Measurements from ENCODE around the gene CNTNAP5. TPM values are rescaled to one million over a fixed set of nuclear protein-coding genes. Genes with fewer than 3 reads are reported as not detected.

CNTNAP5 gene
- total RNA-seq, 1 experiment from 2014 or later: not detected

GRCh38 chr2:124646166-124646815 is 621.2 kb downstream of the CNTNAP5 start:
- Mint-ChIP-seq H3K27ac (ENCODE audit: low read depth, unreplicated experiment) (no peak overlapping the region), H3K36me3 (ENCODE audit: insufficient read depth, unreplicated experiment) (no peaks in the 10 kb centered on the region), H3K4me3 (ENCODE audit: unreplicated experiment) (no peak overlapping the region), H3K4me1 (ENCODE audit: insufficient read depth, unreplicated experiment) (peaks cover 6% of the 10 kb centered on the region), H3K27me3 (ENCODE audit: insufficient read depth, unreplicated experiment) (peaks cover 24% of the 10 kb centered on the region), H3K9me3 (ENCODE audit: unreplicated experiment) (no peaks in the 10 kb centered on the region)
- no peak for TF ChIP-seq CTCF (IDR thresholded peaks at IDR 0.05; ENCODE audit: unreplicated experiment)
- intact Hi-C loops (cut with micrococcal nuclease): no loop called here
- no TSS peak for BruUV-seq (replicated peaks)
- POLR2A ChIA-PET: no interaction called here
- CTCF ChIA-PET: interaction anchor here (0.5 to 0.7 kb wide), 3 partner anchors 19 to 972 kb away, joined by 3 read pairs; no protein-coding TSS in a partner anchor
- no peak for DNase-seq (ENCODE audit: unreplicated experiment)

GRCh38 chr2:124647245-124647644 is 622.2 kb downstream of the CNTNAP5 start:
- no peaks in the 10 kb centered on the region for H3K36me3 Mint-ChIP-seq (ENCODE audit: insufficient read depth, unreplicated experiment)
- CTCF ChIA-PET: interaction anchor here (0.8 kb wide), 1 partner anchor 8 kb away, joined by 4 read pairs; no protein-coding TSS in a partner anchor
- intact Hi-C loops (cut with micrococcal nuclease): no loop called here

GRCh38 chr2:124647663-124648062 is 622.6 kb downstream of the CNTNAP5 start:
- no TSS peak for BruUV-seq (replicated peaks)
- no peak for TF ChIP-seq CTCF (IDR thresholded peaks at IDR 0.05; ENCODE audit: unreplicated experiment)
- Mint-ChIP-seq H3K4me3 (ENCODE audit: unreplicated experiment) (no peak overlapping the region), H3K36me3 (ENCODE audit: insufficient read depth, unreplicated experiment) (no peaks in the 10 kb centered on the region), H3K27ac (ENCODE audit: low read depth, unreplicated experiment) (no peak overlapping the region), H3K27me3 (ENCODE audit: insufficient read depth, unreplicated experiment) (peaks cover 23% of the 10 kb centered on the region), H3K4me1 (ENCODE audit: insufficient read depth, unreplicated experiment) (peaks cover 6% of the 10 kb centered on the region), H3K9me3 (ENCODE audit: unreplicated experiment) (no peaks in the 10 kb centered on the region)
- DNase-seq (ENCODE audit: unreplicated experiment): no peak
- intact Hi-C loops (cut with micrococcal nuclease): no loop called here
- ChIA-PET CTCF (interaction anchor here (0.8 kb wide), 1 partner anchor 8 kb away, joined by 4 read pairs; no protein-coding TSS in a partner anchor), POLR2A (no interaction called here)

More at GRCh38 chr2:124647245-124647644, 622.2 kb downstream of the CNTNAP5 start:
- TF ChIP-seq CTCF (IDR thresholded peaks at IDR 0.05; ENCODE audit: unreplicated experiment): no peak
- no TSS peak for BruUV-seq (replicated peaks)
- no peak overlapping the region for H3K4me3 Mint-ChIP-seq (ENCODE audit: unreplicated experiment)
- DNase-seq (ENCODE audit: unreplicated experiment): no peak
- H3K27ac Mint-ChIP-seq (ENCODE audit: low read depth, unreplicated experiment): no peak overlapping the region
- H3K4me1 Mint-ChIP-seq (ENCODE audit: insufficient read depth, unreplicated experiment): peaks cover 6% of the 10 kb centered on the region
- POLR2A ChIA-PET: no interaction called here
- peaks cover 24% of the 10 kb centered on the region for H3K27me3 Mint-ChIP-seq (ENCODE audit: insufficient read depth, unreplicated experiment)
- no peaks in the 10 kb centered on the region for H3K9me3 Mint-ChIP-seq (ENCODE audit: unreplicated experiment)

- CTCF ChIA-PET: no interaction called here
- H3K27me3 Mint-ChIP-seq (ENCODE audit: insufficient read depth, unreplicated experiment): peaks cover 14% of the 10 kb centered on the region
These were observed 623.9 kb downstream of the CNTNAP5 start for GRCh38 chr2:124649001-124649400.

More at GRCh38 chr2:124649001-124649400, 623.9 kb downstream of the CNTNAP5 start:
- Mint-ChIP-seq H3K27ac (ENCODE audit: low read depth, unreplicated experiment) (no peak overlapping the region), H3K4me3 (ENCODE audit: unreplicated experiment) (no peak overlapping the region), H3K36me3 (ENCODE audit: insufficient read depth, unreplicated experiment) (no peaks in the 10 kb centered on the region), H3K9me3 (ENCODE audit: unreplicated experiment) (no peaks in the 10 kb centered on the region), H3K4me1 (ENCODE audit: insufficient read depth, unreplicated experiment) (peaks cover 6% of the 10 kb centered on the region)
- no peak for TF ChIP-seq CTCF (IDR thresholded peaks at IDR 0.05; ENCODE audit: unreplicated experiment)
- intact Hi-C loops (cut with micrococcal nuclease): no loop called here
- BruUV-seq (replicated peaks): no TSS peak
- DNase-seq (ENCODE audit: unreplicated experiment): no peak
- POLR2A ChIA-PET: no interaction called here
